Kidney tubule cell (primary cell): ENCODE data around the gene SLC25A4.
A peak's percentile ranks its signal among the peaks of the same experiment; 100 is the strongest.
"Not testable (repeated sequence)": the region's sequence is repeated elsewhere in the genome, so short reads cannot be mapped to it uniquely, and the experiment has no call there.

Experiments
- DNase-seq: peaks from one replicate; pipeline ENCODE4 v3.0.0-alpha.2; 2018; ENCODE audit warnings: low spot score

The SLC25A4 gene

DNA sequence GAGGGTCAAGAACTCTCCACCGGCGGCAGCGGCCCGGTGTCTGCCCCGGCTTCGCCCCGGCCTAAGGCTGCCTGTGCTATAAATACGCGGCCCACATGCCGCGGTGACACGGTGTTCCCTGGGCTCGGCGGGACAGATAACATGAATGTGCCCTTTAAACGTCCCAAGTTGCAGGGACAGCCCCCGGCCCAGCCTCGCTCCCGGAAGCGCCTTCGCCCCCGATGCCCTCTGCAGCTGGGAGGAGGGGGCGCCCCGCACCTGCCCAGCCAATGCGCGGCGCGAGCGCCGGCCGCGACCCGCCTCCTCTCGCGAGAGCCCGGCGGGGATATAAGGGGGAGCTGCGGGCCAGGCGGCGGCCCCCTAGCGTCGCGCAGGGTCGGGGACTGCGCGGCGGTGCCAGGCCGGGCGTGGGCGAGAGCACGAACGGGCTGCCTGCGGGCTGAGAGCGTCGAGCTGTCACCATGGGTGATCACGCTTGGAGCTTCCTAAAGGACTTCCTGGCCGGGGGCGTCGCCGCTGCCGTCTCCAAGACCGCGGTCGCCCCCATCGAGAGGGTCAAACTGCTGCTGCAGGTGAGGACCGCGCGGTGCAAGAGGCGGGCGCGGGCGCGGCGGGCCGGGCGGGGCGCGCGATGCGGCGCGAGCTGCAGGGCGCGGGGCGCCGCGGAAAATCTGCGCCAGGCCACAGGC is at the start of gene SLC25A4:
Gene SLC25A4 (plus strand): TSS at position 355 of the 689 bp plus-strand sequence. CDS start 107 bp downstream, at position 462.
- DNase-seq: peak; percentile 89

DNA sequence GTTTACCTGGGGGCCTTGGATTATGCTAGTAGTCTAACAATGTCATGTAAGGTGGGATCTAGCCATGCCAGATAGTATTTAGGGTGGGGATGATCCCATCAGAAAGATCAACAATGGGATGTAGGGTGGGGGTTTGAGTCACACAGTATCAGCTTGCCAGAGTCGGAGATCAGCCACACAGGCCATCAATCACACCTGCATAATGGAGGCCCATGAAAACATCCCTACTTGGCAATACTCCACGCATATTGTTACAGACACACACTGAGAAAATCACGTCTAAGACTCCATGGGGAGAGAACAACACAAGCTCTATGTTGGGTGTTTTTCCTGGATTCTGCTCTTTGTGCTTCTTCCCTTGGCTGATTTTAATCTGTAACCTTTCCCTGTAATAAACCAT is 49.5 kb upstream of the SLC25A4 start:
- DNase-seq: no peak

- peak; percentile 48 for DNase-seq
These were observed 46.9 kb upstream of the SLC25A4 start for GRCh38 chr4:185096032-185096653.

- no peak for DNase-seq
These were observed 44.6 kb upstream of the SLC25A4 start for GRCh38 chr4:185098474-185098873.

DNA sequence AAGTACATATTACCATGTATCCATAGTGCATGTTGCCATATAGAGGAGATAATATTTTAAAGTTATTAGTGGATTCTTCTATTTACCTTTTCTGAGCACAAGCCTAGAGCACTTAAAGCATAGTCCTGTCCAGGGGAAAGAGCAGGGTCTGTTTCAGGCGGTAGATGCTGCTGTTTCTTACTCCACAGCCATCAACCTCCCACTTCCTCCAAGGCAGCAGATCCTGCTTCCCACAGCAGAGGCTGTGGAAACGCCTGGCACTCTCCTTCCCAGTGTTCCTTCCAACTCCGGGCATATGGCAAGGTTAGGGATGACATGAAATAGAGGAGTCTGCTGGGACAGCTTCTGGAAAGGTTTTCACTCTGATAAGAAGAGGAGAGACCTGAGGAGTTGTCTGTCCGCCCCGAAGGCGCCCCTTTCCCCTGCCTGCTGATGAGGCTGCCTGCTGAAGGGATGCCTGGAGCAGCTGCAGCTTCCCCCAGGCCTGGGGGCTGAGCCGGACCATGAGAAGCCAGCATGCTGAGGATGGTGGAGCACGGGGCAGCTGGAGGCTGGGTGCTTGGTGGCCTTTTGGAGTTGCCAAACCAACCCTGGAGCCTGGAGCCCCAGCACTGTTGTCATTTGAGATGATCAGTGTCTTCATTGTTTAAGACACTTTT is 43.9 kb upstream of the SLC25A4 start:
- no peak for DNase-seq

GRCh38 chr4:185099940-185100339 is 43.1 kb upstream of the SLC25A4 start:
- DNase-seq: no peak

- DNase-seq: no peak
These were observed 42.6 kb upstream of the SLC25A4 start for GRCh38 chr4:185100423-185100822.

GRCh38 chr4:185101354-185101890 is 41.6 kb upstream of the SLC25A4 start:
- DNase-seq: no peak

DNA sequence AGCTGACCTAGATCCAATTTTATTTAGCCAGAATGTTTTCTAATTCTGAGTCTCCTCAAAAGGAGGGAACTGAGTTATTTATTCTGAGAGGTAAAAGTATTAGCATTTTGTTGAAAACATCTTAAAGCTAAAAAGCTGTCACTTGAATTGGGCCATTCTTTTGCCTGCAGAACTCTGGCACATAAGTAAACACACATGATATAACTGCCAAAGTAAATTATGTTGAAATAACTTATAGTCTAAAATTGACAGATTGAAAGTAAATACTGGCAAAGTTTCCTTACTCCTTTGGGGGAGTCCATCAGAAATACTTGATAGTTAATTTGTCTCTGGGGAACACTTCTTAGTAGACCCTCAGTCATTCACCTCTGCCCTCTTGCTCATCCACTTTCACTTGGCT is 38.3 kb upstream of the SLC25A4 start:
- DNase-seq: no peak

- no peak for DNase-seq
These were observed 36.7 kb upstream of the SLC25A4 start for GRCh38 chr4:185106353-185106752.

DNA sequence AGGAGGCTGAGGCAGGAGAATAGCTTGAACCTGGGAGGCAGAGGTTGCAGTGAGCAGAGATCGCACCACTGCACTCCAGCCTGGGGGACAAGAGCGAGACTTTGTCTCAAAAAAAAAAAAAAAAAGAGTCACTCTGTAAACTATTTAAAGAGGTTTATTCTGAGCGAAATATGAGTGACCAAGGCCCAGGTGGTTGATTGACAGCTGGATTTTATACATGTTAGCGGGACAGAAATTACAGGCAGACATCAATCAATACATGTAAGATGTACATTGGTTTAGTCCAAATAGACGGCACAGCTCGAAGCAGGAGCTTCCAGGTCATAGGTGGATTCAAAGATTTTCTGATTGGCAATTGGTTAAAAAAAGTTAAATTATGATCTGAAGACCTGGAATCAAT is 35.5 kb upstream of the SLC25A4 start:
- not testable (repeated sequence) for DNase-seq

DNA sequence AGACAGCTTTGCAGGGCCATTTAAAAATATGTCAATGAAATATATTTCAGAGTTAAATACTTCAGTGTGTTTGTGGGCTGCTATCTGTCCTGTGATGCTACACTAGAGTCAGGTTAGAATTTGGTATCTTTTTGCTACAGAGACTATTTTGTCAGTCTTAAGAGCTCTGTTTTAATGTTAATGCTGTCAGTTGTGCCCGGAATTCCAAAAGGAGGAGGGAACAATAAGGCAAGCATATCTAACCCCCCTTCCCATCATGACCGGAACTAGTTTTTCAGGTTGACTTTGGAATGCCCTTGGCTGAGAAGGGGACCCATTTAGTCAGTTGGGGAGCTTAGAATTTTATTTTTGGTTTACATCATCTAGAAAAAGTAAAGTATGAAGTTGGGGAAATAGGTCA is 34.9 kb upstream of the SLC25A4 start:
- DNase-seq: no peak

DNA sequence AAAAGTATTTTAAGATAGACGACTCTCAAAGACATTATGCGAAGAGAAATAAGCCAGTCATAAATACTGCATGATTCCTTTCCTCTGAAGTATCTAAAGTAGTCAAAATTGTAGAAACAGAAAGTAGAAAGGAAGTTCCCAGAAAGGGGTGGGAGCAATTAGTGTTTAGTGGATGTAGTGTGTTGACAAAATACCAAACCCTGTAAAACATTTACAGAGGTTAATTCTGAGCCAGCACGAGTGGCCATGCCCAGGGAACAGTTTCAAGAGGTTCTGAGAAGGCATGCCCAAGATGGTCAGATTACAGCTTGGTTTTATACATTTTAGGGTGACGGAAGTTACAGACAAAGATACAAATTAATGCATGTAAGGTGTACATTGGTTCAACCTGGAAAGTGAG is 34.4 kb upstream of the SLC25A4 start:
- peak; percentile 54 for DNase-seq

DNA sequence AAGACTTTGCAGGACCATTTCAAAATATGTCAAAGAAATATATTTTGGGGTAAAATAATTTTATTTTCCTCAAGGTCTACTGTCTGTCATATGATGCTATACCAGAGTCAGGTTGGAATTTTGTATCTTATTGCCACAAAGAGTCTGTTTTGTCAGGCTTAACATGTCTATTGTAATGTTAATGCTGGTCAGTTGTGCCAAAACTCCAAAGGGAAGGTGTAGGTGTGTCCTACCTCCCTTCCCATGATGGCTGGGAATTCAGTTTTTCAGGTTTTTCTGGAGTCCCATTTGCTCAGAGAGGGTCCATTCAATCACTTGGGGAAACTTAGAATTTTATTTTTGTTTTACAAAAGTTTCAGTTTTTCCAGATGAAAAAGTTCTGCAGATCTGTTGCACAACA is 33.3 kb upstream of the SLC25A4 start:
- DNase-seq: no peak

DNA sequence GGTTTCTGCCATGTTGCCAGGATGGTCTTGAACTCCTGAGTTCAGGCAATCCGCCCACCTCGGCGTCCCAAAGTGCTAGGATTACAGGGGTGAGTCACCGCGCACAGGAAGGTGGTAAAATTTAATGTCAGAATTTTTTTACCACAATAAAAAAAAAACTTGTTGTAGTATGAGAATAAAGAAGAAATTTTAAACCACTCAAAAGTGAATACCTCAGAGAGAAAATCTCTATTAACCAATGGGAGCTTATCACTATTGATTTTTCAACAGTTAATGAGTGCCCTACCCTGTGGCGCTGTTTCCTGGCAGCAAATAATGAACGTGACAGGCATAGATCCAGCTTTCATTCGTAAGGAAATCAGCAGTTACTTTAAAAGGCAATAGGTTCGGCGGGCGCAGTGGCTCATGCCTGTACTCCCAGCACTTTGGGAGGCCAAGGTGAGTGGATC is 32.7 kb upstream of the SLC25A4 start:
- no peak for DNase-seq

- peak; percentile 97 for DNase-seq
These were observed 31.0 kb upstream of the SLC25A4 start for GRCh38 chr4:185112104-185112503.

- DNase-seq: no peak
These were observed 29.7 kb upstream of the SLC25A4 start for GRCh38 chr4:185113340-185113739.

DNA sequence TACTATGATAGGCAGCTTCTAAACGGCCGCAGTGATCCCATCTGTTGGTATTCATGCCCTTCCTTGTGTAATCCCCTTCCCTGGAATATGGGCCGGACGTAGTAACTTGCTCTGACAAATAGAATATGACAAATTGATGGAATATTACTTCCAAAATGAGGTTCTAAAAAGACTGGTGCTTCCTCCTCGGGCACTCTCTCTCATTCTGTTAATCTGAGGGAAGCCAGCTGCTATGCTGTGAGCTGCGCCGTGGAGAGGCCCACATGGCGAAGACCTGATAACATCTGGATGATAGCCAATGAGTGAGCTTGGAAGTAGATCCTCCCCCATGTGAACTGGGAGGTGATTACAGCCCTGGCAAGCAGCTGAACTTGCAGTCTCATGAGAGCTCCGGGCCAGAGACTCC is 27.2 kb upstream of the SLC25A4 start:
- peak; percentile 87 for DNase-seq

DNA sequence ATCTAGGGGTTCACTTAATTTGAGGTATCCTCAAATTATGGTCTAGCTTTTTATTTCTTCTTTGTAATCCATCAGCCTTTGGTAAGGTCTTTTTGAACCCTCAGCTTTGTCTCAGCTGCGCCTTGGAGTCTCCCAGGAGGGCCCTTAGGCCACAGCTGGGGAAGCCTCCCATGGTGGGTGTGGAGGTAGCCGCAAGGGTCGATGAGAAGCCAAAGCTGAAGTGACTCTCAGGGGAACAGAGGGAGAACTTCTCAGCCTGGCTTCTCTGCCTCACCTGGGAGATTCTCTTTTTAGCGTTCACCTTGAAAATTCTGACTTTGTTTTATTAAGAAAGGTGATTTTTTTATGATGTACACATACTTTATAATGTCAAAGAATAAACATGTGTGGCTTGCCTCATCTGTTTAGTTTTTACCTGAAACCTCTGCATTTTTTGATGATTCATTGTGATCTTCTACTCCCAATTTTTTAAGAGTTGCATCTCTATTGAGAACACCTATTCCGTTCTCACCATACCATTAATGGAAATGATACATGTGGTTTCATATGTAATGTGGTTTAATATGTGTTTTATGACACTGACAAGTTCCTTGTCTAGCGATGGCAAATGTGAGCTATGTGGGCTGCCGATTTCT is 25.6 kb upstream of the SLC25A4 start:
- no peak for DNase-seq

GRCh38 chr4:185118876-185119275 is 24.2 kb upstream of the SLC25A4 start:
- no peak for DNase-seq

DNA sequence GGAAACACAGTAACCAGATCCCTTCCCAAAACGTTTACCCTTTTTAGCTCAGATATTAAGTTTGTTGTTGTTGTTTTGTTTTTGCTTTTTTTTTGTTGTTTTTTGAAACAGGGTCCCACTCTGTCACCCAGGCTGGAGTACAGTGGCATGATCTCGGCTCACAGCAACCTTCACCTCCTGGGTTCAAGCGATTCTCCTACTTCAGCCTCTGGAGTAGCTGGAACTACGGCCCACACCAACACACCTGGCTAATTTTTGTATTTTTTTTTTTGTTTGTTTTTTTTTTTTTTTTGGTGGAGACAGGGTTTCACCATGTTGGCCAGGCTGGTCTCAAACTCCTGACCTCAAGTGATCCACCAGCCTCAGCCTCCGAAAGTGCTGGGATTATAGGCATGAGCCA is 23.6 kb upstream of the SLC25A4 start:
- DNase-seq: not testable (repeated sequence)

DNA sequence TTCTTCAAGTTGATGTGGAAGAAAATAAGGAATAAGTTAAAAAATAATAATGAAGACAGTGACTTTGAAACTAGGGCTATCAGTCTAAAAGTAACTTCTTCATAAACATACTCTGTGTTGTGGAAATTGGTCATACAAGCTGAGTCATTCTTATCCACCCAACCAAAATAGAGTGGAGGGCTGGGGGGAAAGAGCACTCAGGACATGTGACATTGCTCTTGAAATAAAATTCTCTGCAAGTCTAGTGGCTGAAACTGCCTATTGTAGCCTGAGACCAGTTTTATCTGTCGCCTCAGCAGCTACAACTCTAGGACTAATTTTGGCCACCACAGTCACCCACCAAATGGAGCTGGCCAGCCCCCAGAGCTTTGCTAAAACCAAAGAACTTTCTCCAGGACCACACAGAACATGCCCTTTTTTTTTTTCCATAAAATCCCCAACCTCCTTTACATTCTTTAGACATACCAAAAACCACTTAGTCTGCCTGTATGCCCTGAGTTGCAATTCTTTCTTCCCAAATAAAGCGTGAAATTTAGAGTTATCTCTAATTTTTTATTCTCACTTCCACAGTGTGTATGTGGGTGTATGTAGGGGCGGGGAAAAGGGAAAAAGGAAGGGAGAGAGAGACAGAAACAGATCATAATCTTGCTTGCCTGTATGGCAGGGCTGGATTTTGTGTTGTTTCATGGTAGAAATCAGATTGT is 23.0 kb upstream of the SLC25A4 start:
- DNase-seq: no peak
